Jurkat, Clone E6-1 (cell line): ENCODE results near the gene LPIN3.

ENCODE experiments used
- DNase-seq: peaks from one replicate; pipeline ENCODE4 v3.0.0-alpha.2; 2011; ENCODE audit warnings: low read depth, low spot score
- H3K4me3 ChIP-seq: 2 replicates; pipeline ENCODE4 v1.5.1; 2011; ENCODE audit warnings: mild to moderate bottlenecking, low read length, control low read depth, moderate library complexity

Gene LPIN3

GRCh38 chr20:41318271-41318649 is 22.4 kb upstream of the LPIN3 start:
- H3K4me3 ChIP-seq = peak overlapping the region; percentile 45; the same call in 1 of the 2 replicates
- no peak for DNase-seq

- no peak overlapping the region for H3K4me3 ChIP-seq
- DNase-seq = no peak
Measured at GRCh38 chr20:41320441-41320840, 20.2 kb upstream of the LPIN3 start.

GRCh38 chr20:41320976-41321375 is 19.6 kb upstream of the LPIN3 start:
- no peak for DNase-seq
- H3K4me3 ChIP-seq = no peak overlapping the region

- DNase-seq = no peak
- H3K4me3 ChIP-seq = no peak overlapping the region
Measured at GRCh38 chr20:41327178-41327577, 13.4 kb upstream of the LPIN3 start.

GRCh38 chr20:41329435-41330342 is 10.9 kb upstream of the LPIN3 start:
- H3K4me3 ChIP-seq = no peak overlapping the region
- DNase-seq = peak; percentile 26

GRCh38 chr20:41330343-41330720 is 10.3 kb upstream of the LPIN3 start:
- DNase-seq = no peak
- H3K4me3 ChIP-seq = no peak overlapping the region

- DNase-seq = no peak
- no peak overlapping the region for H3K4me3 ChIP-seq
Measured at GRCh38 chr20:41330941-41331340, 9.7 kb upstream of the LPIN3 start.

- no peak overlapping the region for H3K4me3 ChIP-seq
- no peak for DNase-seq
Measured at GRCh38 chr20:41331731-41332130, 8.9 kb upstream of the LPIN3 start.

- DNase-seq = no peak
- no peak overlapping the region for H3K4me3 ChIP-seq
Measured at GRCh38 chr20:41334036-41334435, 6.6 kb upstream of the LPIN3 start.

GRCh38 chr20:41334443-41335421 is 5.9 kb upstream of the LPIN3 start:
- H3K4me3 ChIP-seq = no peak overlapping the region
- DNase-seq = no peak

- DNase-seq = no peak
- no peak overlapping the region for H3K4me3 ChIP-seq
Measured at GRCh38 chr20:41335591-41335990, 5.0 kb upstream of the LPIN3 start.

GRCh38 chr20:41336711-41337492 is 3.7 kb upstream of the LPIN3 start:
- DNase-seq = no peak
- no peak overlapping the region for H3K4me3 ChIP-seq

- DNase-seq = peak; percentile 40
- H3K4me3 ChIP-seq = no peak overlapping the region
Measured at GRCh38 chr20:41339957-41340326, 679 bp upstream of the LPIN3 start.

GRCh38 chr20:41342474-41343464 is 2.1 kb downstream of the LPIN3 start:
- no peak overlapping the region for H3K4me3 ChIP-seq
- no peak for DNase-seq

GRCh38 chr20:41344477-41344876 is 3.9 kb downstream of the LPIN3 start:
- DNase-seq = no peak
- H3K4me3 ChIP-seq = no peak overlapping the region

GRCh38 chr20:41344938-41345728 is 4.5 kb downstream of the LPIN3 start:
- no peak overlapping the region for H3K4me3 ChIP-seq
- no peak for DNase-seq

GRCh38 chr20:41345729-41346067 is 5.1 kb downstream of the LPIN3 start:
- no peak overlapping the region for H3K4me3 ChIP-seq
- DNase-seq = no peak
